Endothelial cell of umbilical vein (primary cell): ENCODE measurements around the gene CDC25C. TPM values are rescaled to one million over a fixed set of nuclear protein-coding genes. Genes with fewer than 3 reads are reported as not detected.

Experiments used
- BruUV-seq: library from RNA; stranded (reverse); fragments of 400-500 nt; replicated peaks from 2 replicates; lab custom pipeline; 2021; lab: Mats Ljungman, UMichigan
- CTCF ChIA-PET: fragments of 300-600, 350-600 bp; sonication (Branson Sonifier 250); formaldehyde crosslinking; loops from one replicate; lab custom pipeline; 2021; ENCODE audit warnings: antibody characterized with exemption, inconsistent platforms; lab: Charles Lee
- POLR2A ChIA-PET: fragments of 300-600, 350-600 bp; sonication (Branson Sonifier 250); formaldehyde crosslinking; loops from one replicate; lab custom pipeline; 2021; ENCODE audit warnings: antibody characterized with exemption, inconsistent platforms; lab: Charles Lee
- DNase-seq: peaks from one replicate; pipeline ENCODE4 v3.0.0-alpha.2; 2011; ENCODE audit warnings: low read depth, low spot score
- FAIRE-seq: peaks from 2 replicates; lab custom pipeline; 2011; peaks lifted over from hg19 to GRCh38; lab: Jason Lieb, UNC
- H2AFZ ChIP-seq: 2 replicates; pipeline ENCODE4 v1.6.0; 2012; ENCODE audit warnings: low read depth, low read length, control low read depth, inconsistent platforms
- H3K27ac ChIP-seq: 2 replicates; pipeline ENCODE4 v1.5.1; 2011; ENCODE audit warnings: low read depth, mild to moderate bottlenecking, control low read depth, low read length, moderate library complexity; ENCODE audit not compliant: insufficient read depth
- H3K27me3 ChIP-seq, 2 experiments: 2 replicates each; pipeline versions ENCODE4 v1.6.0 to v1.6.1; 2011; ENCODE audit warnings: low read length in 2 of 2, mixed read lengths in 1 of 2; ENCODE audit not compliant: control insufficient read depth in 2 of 2, insufficient read depth in 2 of 2
- H3K36me3 ChIP-seq, 2 experiments: 2 replicates in 1 of 2; 3 replicates in 1 of 2; pipeline ENCODE4 v1.5.1; 2011; ENCODE audit warnings: low read length in 2 of 2, mild to moderate bottlenecking in 1 of 2, moderate library complexity in 1 of 2; ENCODE audit not compliant: control insufficient read depth in 2 of 2, insufficient read depth in 2 of 2; ENCODE audit errors: extremely low read depth in 1 of 2
- H3K4me1 ChIP-seq: 3 replicates; pipeline ENCODE4 v1.5.1; 2011; ENCODE audit warnings: mild to moderate bottlenecking, low read length; ENCODE audit not compliant: control insufficient read depth, insufficient read depth; ENCODE audit errors: extremely low read depth
- H3K4me2 ChIP-seq: 2 replicates; pipeline ENCODE4 v1.6.1; 2011; ENCODE audit warnings: low read length, control low read depth, mixed read lengths; ENCODE audit not compliant: insufficient read depth
- H3K4me3 ChIP-seq, 3 experiments: fragments of 200-600 bp in 1 of 3; sonication (generic), shearing (Covaris generic) in 1 of 3; replicated peaks in 1 of 3; 2 replicates each; pipeline ENCODE4 v1.5.1; 2011 to 2016; ENCODE audit warnings: control low read depth in 3 of 3, low read length in 3 of 3, mild to moderate bottlenecking in 2 of 3, inconsistent platforms in 1 of 3, low read depth in 1 of 3, moderate library complexity in 1 of 3; ENCODE audit not compliant: insufficient read depth in 1 of 3
- H3K79me2 ChIP-seq: 2 replicates; pipeline ENCODE4 v1.6.0; 2012; ENCODE audit warnings: low read length, inconsistent platforms; ENCODE audit not compliant: control insufficient read depth, insufficient read depth
- H3K9ac ChIP-seq: replicated peaks from 2 replicates; pipeline ENCODE3; 2011; ENCODE audit warnings: low read length, control low read depth; ENCODE audit not compliant: insufficient read depth; ENCODE audit errors: extremely low read depth
- H3K9me1 ChIP-seq: replicated peaks from 3 replicates; pipeline ENCODE4 v1.6.0; 2011; ENCODE audit warnings: mild to moderate bottlenecking, low read length; ENCODE audit not compliant: control insufficient read depth, insufficient read depth; ENCODE audit errors: extremely low read depth
- H3K9me3 ChIP-seq: replicated peaks from 2 replicates; pipeline ENCODE4 v1.5.1; 2012; ENCODE audit warnings: low read length, inconsistent platforms; ENCODE audit not compliant: control insufficient read depth, insufficient read depth
- H4K20me1 ChIP-seq: replicated peaks from 2 replicates; pipeline ENCODE3; 2011; ENCODE audit warnings: mild to moderate bottlenecking, low read length; ENCODE audit not compliant: control insufficient read depth, insufficient read depth; ENCODE audit errors: extremely low read depth
- CTCF ChIP-seq, 2 donors: IDR thresholded peaks; 1 replicate in 1 of 2; 2 replicates in 1 of 2; pipeline ENCODE4 v1.5.1; 2011; ENCODE audit warnings: low read length in 2 of 2, mild to moderate bottlenecking in 2 of 2, moderate library complexity in 2 of 2, control low read depth in 1 of 2, inconsistent platforms in 1 of 2, low read depth in 1 of 2; ENCODE audit not compliant: insufficient read depth in 1 of 2; ENCODE audit errors: extremely low read depth in 1 of 2
- GATA2 ChIP-seq: IDR thresholded peaks from 2 replicates; pipeline ENCODE4 v1.7.0; 2011; ENCODE audit warnings: low read depth, mild to moderate bottlenecking, moderate library complexity, mixed read lengths, low read length; ENCODE audit not compliant: insufficient read length, insufficient read depth
- JUN ChIP-seq: IDR thresholded peaks from 2 replicates; pipeline ENCODE4 v1.6.1; 2011; ENCODE audit warnings: borderline replicate concordance, low read depth; ENCODE audit not compliant: insufficient read length, insufficient read depth
- MAX ChIP-seq: IDR thresholded peaks from 2 replicates; pipeline ENCODE4 v1.6.1; 2011; ENCODE audit not compliant: insufficient read depth, insufficient read length
- POLR2A ChIP-seq: IDR thresholded peaks from 2 replicates; pipeline ENCODE4 v1.6.1; 2012; ENCODE audit warnings: low read depth, mild to moderate bottlenecking, control low read depth, low read length
- POLR2AphosphoS5 ChIP-seq: IDR thresholded peaks from 2 replicates; pipeline ENCODE4 v1.6.1; 2012; ENCODE audit warnings: low read depth, mild to moderate bottlenecking, control low read depth, low read length, moderate library complexity; ENCODE audit not compliant: insufficient read depth
- dilution Hi-C: fragments of 300-500 bp; cut with MboI; formaldehyde crosslinking; loops from one replicate; pipeline ENCODE4 v1.15.0; 2019; ENCODE audit warnings: low sequenced_read_pairs; ENCODE audit not compliant: extremely low pct_ligation_motif_present
- intact Hi-C: fragments of 100-400 bp; cut with micrococcal nuclease; formaldehyde crosslinking; loops from one replicate; pipeline ENCODE4 v1.10.0; 2022
- polyA plus RNA-seq, 4 experiments: library from polyadenylated mRNA; depleted of rRNA in 3 of 4; stranded (reverse) in 3 of 4; unstranded in 1 of 4; fragments of >200 nt; gene quantifications; 2 replicates each; pipeline versions ENCODE4 v1.2.1 to v1.2.3, GENCODE V29; 2011 to 2012; ENCODE audit warnings: missing spikeins in 1 of 4
- total RNA-seq: library from RNA; stranded (reverse); gene quantifications from 2 replicates; pipeline ENCODE4 v1.2.3, GENCODE V29; 2021

CDC25C gene
- total and polyA plus RNA-seq, 2 donors (not counting 3 experiments of a cell fraction or from before 2014, with no cell fraction given) = 8.1 to 13.6 TPM

GRCh38 chr5:138352071-138352721 lies 20.6 kb upstream of the CDC25C start, which contains the start of gene KDM3B:
TSS of gene KDM3B (plus strand) at chr5:138352685. CDS start at chr5:138352796, 111 bp downstream.
- CTCF ChIA-PET = interaction anchor here (0.6 to 5.7 kb wide), 29 partner anchors 10 to 493 kb away, joined by 3 to 71 read pairs (median 4); partner anchors contain the start of genes BRD8, CDC23, CDC25C and ETF1
- H3K27me3 ChIP-seq = no peaks in the 10 kb centered on the region
- H3K27ac ChIP-seq = peak within 1 kb of the TSS; percentile 65
- no peaks in the 10 kb centered on the region for H3K9me1 ChIP-seq
- no TSS peak for BruUV-seq
- no peaks in the 10 kb centered on the region for H3K9me3 ChIP-seq
- peaks cover 3 to 16% of the 10 kb centered on the region in 2 experiments for H3K36me3 ChIP-seq
- dilution Hi-C loops = no loop called here
- POLR2A ChIA-PET = interaction anchor here (1.8 to 4.4 kb wide), 2 partner anchors 13 to 20 kb away, joined by 4 to 58 read pairs; partner anchors contain the start of genes CDC25C and FAM53C
- H3K9ac ChIP-seq = peak within 1 kb of the TSS; percentile 87
- intact Hi-C loops = loop anchor here (1.0 to 5.0 kb wide), 5 partner anchors 14 to 680 kb away; partner anchors contain the start of gene FAM53C
- DNase-seq (peak; percentile 79), FAIRE-seq (peak; percentile 91)
- H3K4me2 ChIP-seq = peak within 1 kb of the TSS; percentile 93
- peak; percentile 15 for TF ChIP-seq GATA2
- TF ChIP-seq POLR2A = peak; percentile 41
- TF ChIP-seq JUN = no peak
- TF ChIP-seq CTCF (IDR thresholded peaks at IDR 0.05; ENCODE audit: extremely low read depth in 1 of 2, insufficient read depth in 1 of 2, low read depth in 1 of 2, low read length in 2 of 2) = peak; percentile 99 to 100
- TF ChIP-seq POLR2AphosphoS5 = peak; percentile 95
- no peak for TF ChIP-seq MAX
- peaks cover 40% of the 10 kb centered on the region for H3K79me2 ChIP-seq
- no peaks in the 10 kb centered on the region for H4K20me1 ChIP-seq
- H3K4me1 ChIP-seq = peaks cover 14% of the 10 kb centered on the region
- peak within 1 kb of the TSS; percentile 87 for H2AFZ ChIP-seq
- H3K4me3 ChIP-seq = peak within 1 kb of the TSS; percentile 58 to 95 (median 78)
